HG03571 (cell line): ENCODE results near the gene SSBP4.

Experiments
- ATAC-seq: cut with Tn5 transposase; IDR thresholded peaks from one replicate; pipeline ENCODE4 v1.9.1; 2021; ENCODE audit not compliant: unreplicated experiment

The SSBP4 gene

DNA sequence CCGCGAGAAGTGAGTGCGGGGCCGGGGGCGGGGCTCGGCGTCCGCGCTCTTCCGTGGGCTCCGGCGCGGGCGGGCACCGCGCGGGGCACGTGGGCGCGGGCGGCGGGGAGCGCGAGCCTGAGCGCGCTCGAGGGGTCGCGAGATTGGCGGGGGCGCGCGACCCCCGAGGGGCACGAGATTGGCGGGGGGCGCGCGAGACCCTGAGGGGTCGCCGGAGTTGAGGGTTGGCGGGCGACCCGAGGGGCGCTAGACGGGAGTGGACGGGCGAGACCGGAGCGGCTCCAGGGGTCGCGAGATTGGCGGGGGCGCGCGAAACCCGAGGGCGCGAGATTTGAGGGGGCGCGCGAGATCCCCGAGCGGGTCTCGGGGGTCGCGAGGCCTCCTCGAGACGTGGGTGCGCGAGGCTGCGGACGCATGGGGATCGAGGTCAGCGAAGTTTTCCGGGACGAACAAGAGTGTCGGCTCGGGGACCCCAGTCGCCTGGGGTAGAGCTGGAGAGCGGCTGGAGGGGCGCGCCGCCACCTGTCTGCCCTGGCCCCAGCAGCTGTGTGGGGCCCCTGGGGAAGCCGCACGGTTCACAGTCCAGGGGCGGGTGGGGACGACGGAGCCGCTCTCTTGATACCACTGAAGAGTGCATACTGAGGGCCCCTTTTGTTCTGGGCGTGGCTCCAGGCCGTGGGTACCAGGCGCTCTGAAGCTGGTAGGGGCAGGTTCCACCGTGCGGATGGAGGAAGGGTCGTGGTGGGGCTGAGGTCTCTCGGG is 682 bp downstream of the SSBP4 start:
- no peak for ATAC-seq

DNA sequence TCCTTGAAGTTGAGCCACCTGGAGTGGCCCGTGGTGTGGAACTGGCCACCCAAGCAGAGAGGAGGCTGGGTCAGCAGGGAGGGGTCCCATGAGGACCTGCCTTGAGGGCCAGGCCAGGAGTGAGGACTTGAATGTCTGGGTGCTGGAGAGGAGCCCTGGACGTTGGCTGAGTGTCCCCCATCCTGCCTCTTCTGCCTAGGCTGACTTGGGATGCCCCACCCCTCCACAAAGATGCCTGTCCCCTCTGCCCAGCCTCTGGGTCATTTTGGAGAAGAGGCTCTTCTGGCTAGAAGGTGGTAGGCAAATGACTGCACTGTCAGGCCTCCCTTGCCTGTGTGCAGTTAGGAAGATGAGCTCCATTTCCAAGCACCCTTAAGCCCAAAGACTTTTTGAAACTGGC is 1.7 kb downstream of the SSBP4 start:
- no peak for ATAC-seq

GRCh38 chr19:18421371-18421959 is 2.3 kb downstream of the SSBP4 start:
- ATAC-seq: no peak

- no peak for ATAC-seq
These were observed 3.5 kb downstream of the SSBP4 start for GRCh38 chr19:18422530-18423191.

GRCh38 chr19:18423258-18424020 is 4.2 kb downstream of the SSBP4 start:
- no peak for ATAC-seq

DNA sequence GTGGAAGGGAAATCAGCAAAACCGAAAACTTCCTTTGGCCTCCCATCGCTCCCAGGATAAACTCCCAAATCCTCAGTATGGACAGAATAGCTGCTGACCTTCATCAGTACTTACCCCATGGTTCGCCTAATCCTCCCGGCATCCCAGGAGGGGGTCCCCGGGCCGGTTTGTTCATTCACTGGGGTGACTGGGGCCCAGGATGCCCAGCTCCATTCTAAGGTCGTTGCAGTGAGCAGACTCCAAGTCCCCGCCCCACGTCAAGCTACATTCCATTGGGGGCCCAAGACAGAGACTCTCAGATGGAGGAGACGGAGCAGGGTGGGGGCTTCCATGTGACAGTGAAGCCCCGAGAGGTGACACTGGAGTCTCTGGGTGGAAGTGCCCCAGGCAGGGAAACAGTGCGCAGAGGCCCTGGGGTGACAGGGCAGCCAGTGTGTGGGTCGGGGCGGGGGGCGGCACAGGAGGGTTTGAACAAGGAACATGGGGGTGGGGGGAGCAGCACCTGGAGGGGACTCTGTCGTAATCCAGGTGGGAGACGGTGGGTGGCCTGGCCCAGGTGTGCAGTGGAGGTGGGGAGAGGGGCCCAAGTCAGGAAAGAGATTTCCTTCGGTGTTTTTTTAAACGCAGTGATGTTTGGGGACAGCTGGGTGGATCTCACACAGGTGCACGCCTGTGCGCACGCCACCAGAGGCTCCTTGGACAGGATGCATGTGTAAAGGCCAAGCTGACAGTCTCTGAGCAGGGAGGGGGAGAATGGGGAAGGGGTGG is 5.1 kb downstream of the SSBP4 start:
- ATAC-seq: no peak

DNA sequence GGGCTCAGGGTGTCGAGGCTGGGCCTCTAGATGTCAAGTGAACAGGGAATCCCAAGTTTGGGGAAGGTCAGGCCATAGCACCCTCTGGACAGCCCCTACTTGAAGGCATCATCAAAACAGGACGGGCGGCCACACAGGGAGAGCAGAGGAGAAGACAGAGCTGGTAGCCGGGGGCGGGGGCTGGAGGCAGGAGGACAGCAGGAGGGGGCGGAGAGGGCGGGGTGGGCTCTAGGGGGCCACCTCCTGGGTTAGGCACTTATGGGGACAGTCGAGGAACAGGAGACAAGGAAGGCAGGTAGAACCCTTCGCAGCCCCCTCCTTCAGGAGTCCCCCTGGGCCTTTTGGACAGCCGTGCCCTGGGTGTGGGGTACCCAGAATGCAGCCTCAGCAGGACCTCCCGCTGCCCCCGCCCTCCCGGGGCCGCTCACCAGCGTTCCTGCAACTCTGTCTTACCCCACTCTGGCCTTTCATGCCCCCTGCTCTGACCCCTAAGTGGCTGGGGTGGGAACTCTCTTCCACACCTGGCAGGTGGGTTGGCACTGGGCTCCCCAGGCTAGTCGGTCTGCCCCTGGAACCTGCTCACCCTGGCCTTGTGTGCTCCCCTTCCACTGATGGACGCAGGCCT is 5.8 kb downstream of the SSBP4 start:
- no peak for ATAC-seq

DNA sequence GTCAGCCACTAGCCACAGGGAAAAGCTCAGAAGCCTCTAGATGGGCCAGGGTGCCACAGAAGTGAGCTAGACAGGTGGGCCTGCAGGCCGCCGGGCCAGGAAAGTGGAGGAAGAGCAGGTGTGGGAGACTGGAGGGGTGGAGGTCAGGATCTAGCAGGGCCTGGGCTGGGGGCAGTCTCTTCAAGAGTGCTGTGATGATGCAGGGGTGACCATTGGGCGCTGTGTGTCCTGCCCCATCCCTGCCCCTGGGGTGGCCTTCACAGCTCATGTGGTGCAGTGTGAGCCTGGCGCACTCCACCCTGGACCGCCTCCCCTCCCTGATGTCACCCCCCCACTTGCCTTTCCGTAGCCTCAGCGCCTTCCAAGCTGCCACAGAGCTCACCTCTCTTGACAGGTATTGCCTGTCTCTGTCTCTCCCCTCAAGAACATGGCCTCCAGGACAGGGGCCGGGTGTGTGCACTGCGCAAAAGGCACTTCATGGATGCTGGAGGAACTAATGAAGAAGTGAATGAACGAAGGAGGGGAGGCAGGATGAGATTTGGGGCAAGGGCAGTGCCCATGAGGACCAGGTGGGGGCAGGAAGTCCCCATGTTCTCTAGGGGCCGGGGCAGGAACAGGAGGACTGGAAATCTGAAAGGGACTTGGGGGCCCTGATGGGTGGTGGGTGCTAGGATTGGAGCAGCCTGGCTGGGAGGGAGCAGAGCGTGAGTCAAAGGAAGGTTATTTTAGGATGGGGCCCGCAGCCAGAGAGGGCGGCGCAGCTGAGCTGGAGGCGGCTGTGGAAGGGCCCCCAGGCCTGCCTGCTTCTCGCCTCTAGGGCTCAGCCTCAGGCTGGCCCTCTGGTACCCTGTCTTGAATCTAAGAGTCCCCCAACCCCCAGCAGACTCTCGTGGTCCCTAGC is 6.6 kb downstream of the SSBP4 start:
- ATAC-seq: no peak

- ATAC-seq: no peak
These were observed 7.2 kb downstream of the SSBP4 start for GRCh38 chr19:18426416-18426767.

DNA sequence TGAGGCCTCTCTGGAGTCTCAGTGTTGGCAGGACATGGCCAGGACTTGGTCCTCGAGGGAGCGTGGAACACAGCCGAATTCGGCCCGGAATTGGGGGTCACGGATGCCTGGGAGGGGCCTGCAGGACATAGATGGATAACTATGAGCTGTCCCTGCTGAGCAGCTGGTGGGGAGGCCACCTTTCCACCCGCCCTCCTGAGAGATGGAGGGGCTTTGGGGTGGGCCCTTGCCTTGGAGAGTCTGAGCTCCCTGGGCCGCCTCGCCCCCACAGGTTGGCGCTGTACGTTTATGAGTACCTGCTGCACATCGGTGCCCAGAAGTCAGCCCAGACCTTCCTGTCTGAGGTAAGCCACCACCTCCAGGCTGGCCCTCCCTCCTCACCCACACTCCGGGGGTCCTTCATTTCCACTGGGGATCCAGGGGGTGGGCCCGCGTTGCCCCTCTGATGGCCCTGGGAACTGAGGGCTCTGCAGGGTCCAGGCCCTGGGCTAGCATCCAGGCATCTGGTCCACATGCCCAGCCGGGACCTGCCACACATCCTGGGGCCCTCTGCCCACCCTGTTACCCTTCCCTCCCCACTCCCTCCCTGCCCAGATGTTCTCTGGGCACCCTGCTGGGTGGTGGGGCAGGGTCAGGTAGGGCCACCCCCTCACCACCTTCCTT is 8.0 kb downstream of the SSBP4 start:
- no peak for ATAC-seq

DNA sequence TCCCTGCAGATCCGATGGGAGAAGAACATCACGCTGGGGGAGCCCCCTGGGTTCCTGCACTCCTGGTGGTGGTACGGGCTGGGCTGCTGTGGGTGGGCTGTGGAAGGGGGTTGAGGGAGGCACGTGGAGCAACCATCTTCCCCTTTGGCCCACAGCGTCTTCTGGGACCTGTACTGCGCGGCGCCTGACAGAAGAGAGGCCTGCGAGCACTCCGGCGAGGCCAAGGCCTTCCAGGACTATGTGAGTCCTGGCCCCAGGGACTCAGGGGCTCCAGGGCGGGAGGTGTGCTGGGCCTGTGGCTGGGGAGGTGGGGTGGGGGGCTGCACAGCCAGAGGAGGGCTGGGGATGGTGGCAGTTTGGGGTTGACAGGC is 8.5 kb downstream of the SSBP4 start:
- no peak for ATAC-seq

- ATAC-seq: peak; percentile 3
These were observed 9.1 kb downstream of the SSBP4 start for GRCh38 chr19:18428173-18428786.

GRCh38 chr19:18428787-18429674 is 9.8 kb downstream of the SSBP4 start:
- ATAC-seq: peak; percentile 56

DNA sequence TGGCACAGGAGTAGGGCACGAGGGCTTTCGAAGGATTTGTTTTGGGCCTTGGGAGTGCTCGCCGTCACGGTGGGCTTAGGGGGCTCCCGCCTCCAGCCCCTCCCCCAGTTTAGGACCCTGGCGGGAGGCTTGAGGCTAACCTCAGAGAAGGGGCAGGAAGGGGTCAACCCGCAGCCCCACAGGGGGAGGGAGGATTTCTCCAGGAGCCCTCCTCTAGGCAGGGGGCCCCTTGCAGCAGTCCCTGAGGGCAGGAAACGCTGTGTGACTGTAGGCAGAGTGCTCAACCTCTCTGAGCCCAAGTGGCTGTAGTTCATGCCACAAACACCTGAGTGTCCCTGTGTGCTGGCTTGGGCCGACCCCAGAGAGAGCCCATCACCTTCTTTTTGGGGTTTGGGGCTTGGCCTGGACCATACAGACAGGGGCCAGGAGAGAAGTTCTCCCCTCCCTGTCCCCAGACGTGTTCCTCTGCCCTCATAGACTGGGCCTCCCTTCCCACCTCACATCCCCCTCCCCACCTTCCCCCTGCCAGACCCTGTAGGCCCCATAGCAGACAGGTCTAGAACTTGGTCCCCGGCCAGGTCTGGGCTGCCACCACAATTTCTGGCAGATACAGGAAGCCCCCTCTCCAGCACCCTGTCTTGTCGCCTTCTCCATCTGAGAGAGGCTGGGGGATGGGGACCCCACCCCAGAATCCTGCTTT is 10.7 kb downstream of the SSBP4 start:
- ATAC-seq: no peak

DNA sequence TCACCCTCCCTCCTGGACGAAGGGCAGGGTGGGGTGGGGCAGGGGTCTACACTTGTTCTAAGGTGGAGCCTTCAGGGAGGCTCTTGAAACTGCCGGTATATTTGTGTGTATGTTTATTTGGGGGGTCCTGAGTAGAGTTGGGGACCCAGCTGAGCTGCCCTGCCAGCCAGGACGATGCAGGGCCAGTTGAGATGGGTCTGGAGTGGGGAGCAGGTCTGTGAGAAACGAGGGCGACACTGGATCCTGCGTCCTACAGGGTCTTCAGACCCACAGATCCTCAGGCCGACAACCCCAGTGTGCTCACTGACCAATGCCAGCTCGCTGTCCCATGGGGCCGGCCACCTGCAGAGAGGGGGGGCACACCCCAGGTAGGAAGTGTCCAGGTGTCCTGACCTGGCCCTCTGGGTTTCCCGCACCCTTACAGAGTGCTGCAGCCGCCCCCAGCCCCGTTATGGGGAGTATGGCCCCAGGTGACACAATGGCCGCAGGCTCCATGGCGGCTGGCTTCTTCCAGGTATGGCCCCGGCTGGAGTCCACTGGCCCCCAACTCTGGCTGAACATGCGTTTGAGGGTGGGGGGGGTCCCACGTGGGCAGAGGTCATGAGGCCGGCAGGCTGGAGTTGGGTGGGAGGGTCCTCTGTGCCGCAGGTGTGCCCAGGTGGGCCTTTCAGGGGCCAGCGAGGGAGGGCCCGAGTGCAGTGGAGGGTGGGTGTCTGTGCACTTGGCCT is 11.4 kb downstream of the SSBP4 start:
- no peak for ATAC-seq
